ENCODE measurements around the gene FGFRL1.

GRCh38 chr4:995311-996026, 16.0 kb upstream of the FGFRL1 start:
- TF ChIP-seq MLLT10 (CRISPR knock-in tag; IDR thresholded peaks at IDR 0.05): no peak
- TF ChIP-seq MED8 (CRISPR knock-in tag; IDR thresholded peaks at IDR 0.05; ENCODE audit: insufficient replicate concordance): no peak
- TF ChIP-seq HNRNPL (IDR thresholded peaks at IDR 0.05; ENCODE audit: low read depth, low read length): no peak
- no peak for TF ChIP-seq ZNF792 (CRISPR knock-in tag; IDR thresholded peaks at IDR 0.05)
- TF ChIP-seq CTCF (CRISPR knock-in tag; IDR thresholded peaks at IDR 0.05): peak; percentile 57
- no peak for TF ChIP-seq EZH2 (conservative IDR thresholded peaks at IDR 0.05; ENCODE audit: low read depth, low read length)
- no peak for TF ChIP-seq ZFP36 (IDR thresholded peaks at IDR 0.05; ENCODE audit: borderline replicate concordance, low read depth, low read length, partially characterized antibody)

Data from HepG2 (cell line).